Upper lobe of right lung (tissue), 1 donor: Measurements from ENCODE around the gene SNX30. TPM values are rescaled to one million over a fixed set of nuclear protein-coding genes. Genes with fewer than 3 reads are reported as not detected.

ENCODE experiments used
- ATAC-seq: fragments of 200-7000 bp; cut with Tn5 transposase; one replicate; pipeline ENCODE4 v1.9.1; 2020; ENCODE audit warnings: mild to moderate bottlenecking, moderate library complexity
- DNase-seq: peaks from one replicate; pipeline ENCODE4 v3.0.0-alpha.2; 2020
- H3K27ac ChIP-seq: fragments of 200-600 bp; one replicate; pipeline ENCODE4 v1.8.0; 2022
- H3K27me3 ChIP-seq: fragments of 200-600 bp; one replicate; pipeline ENCODE4 v1.8.0; 2022; ENCODE audit warnings: mild to moderate bottlenecking
- H3K36me3 ChIP-seq: fragments of 200-600 bp; one replicate; pipeline ENCODE4 v1.8.0; 2022
- H3K4me1 ChIP-seq: fragments of 200-600 bp; one replicate; pipeline ENCODE4 v1.8.0; 2022
- H3K4me3 ChIP-seq: fragments of 200-600 bp; one replicate; pipeline ENCODE4 v1.8.0; 2022; ENCODE audit warnings: mild to moderate bottlenecking
- H3K9me3 ChIP-seq: fragments of 200-600 bp; one replicate; pipeline ENCODE4 v1.8.0; 2022
- intact Hi-C: fragments of 100-400 bp; cut with DNase I; formaldehyde crosslinking; loops from one replicate; pipeline ENCODE4 v1.11.0; 2022
- total RNA-seq: library from RNA; stranded (reverse); fragmentation: NEBNext Ultra II Directional; extraction: Animal tissue kit (Norgen Biotek cat#: 25700); gene quantifications from one replicate; pipeline ENCODE4 v1.2.1, GENCODE V29; 2021
- TF ChIP-seq, protein P1 (sequence below): fragments of 200-600 bp; IDR thresholded peaks from one replicate; pipeline ENCODE4 v1.8.0; 2022; ENCODE audit warnings: antibody characterized with exemption
- donor health status: DM: no; HTN: yes; CAD: no; lungs with severe emphysema.

SNX30 gene
- total RNA-seq, 1 donor from 2014 or later, result 76.3 TPM

DNA sequence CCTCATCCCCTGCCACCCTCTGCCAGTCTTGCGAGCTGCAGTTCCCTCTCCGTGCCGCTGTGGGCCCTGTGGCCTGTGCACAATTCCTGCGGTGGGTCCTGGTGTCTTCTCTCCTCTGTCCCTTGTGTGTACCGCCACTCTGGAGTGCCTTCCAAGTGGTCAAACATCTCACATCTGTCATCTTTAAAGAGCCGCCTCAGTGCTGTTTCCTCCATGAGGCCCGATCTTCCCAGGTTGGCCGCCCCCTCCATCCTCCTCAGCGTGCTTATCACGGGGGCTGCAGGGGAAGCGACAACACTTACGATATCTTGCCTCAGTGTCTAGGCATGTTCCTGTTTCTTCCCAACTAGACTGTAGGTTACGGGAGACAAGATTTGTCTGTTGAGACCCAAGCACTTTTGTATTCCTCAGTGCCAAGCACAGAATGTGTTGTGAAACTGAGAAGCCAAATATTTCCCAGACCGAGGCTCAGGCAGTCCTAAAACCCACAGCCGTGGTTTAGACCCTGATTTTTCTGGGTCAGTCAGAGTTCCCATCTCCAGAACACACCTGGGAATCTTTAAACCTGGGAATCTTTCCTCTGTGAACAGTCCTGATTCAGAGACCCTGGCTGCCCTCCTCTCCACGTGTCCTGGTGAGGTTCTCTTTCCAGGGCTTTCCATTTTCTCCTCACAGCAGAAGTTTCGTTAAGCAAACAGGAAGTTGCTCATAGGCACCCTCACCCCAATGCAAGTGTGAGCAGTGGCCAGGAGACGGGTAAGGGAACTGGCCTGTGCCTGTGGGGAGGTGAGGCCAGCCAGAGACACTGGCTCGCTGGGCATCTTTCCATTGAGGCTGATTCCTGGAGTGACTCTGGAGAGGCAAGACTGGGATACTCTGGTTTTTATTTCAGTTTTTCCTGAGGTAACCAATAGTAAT, 111.3 kb downstream of the SNX30 start:
- peak; percentile 72 for DNase-seq

DNA sequence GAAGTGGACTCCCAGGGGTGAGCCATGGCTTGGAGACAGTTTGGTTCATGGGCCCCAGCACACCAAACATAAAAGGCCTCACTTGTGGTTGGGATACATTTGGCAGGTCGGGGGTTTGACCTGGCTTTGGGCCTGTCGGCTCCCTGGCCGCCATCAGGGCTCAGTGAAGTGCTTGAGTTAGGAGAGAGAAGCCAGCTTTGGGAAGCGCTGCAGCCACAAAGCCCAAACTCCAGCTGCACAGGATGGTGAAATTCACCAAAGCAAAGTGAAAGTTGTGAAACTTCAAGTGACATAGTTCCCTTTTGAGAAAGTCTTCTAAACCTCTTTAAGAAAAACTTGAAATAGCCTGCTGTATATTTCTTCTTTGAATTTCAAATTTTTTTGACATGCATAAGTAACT, 112.7 kb downstream of the SNX30 start:
- DNase-seq, result peak; percentile 72
- peak; percentile 37 for ATAC-seq
- TF ChIP-seq, protein P1, sequence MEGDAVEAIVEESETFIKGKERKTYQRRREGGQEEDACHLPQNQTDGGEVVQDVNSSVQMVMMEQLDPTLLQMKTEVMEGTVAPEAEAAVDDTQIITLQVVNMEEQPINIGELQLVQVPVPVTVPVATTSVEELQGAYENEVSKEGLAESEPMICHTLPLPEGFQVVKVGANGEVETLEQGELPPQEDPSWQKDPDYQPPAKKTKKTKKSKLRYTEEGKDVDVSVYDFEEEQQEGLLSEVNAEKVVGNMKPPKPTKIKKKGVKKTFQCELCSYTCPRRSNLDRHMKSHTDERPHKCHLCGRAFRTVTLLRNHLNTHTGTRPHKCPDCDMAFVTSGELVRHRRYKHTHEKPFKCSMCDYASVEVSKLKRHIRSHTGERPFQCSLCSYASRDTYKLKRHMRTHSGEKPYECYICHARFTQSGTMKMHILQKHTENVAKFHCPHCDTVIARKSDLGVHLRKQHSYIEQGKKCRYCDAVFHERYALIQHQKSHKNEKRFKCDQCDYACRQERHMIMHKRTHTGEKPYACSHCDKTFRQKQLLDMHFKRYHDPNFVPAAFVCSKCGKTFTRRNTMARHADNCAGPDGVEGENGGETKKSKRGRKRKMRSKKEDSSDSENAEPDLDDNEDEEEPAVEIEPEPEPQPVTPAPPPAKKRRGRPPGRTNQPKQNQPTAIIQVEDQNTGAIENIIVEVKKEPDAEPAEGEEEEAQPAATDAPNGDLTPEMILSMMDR, result no peak
- Histone ChIP-seq H3K4me1 (peaks cover 51% of the 10 kb centered on the region), H3K27me3 (no peaks in the 10 kb centered on the region), H3K36me3 (peaks cover 2% of the 10 kb centered on the region), H3K9me3 (no peaks in the 10 kb centered on the region), H3K27ac (peak overlapping the region; percentile 82), H3K4me3 (no peak overlapping the region)
- intact Hi-C loops, result no loop called here

More for the DNA sequence above, 111.3 kb downstream of the SNX30 start:
- peak; percentile 62 for ATAC-seq
- H3K4me1 ChIP-seq, result peaks cover 52% of the 10 kb centered on the region
- H3K4me3 ChIP-seq, result peak overlapping the region; percentile 1
- intact Hi-C loops, result no loop called here
- H3K9me3 ChIP-seq, result no peaks in the 10 kb centered on the region
- H3K27me3 ChIP-seq, result no peaks in the 10 kb centered on the region
- H3K27ac ChIP-seq, result peak overlapping the region; percentile 82
- no peaks in the 10 kb centered on the region for H3K36me3 ChIP-seq
- TF ChIP-seq, protein P1, result no peak

DNA sequence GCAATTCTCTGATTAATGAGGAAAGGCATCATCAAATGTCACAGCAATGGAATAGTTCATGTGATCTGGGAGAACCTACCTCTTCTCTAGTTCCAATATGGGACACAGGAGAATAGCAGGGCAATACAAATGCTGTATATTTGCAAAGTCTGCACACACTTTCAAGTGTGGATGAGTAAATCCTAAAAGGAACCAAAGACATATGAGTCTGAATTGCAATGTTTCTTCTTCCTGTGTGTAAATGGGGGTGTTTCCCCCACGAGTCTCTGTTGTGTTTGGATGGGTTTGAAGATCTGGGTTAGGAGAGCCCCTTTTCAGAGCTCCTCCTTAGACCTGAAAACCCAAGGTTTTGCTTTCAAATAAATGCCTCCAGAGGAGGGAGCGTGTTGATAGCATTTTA, 113.2 kb downstream of the SNX30 start:
- TF ChIP-seq, protein P1, result no peak
- peak overlapping the region; percentile 82 for H3K27ac ChIP-seq
- no peaks in the 10 kb centered on the region for H3K27me3 ChIP-seq
- ATAC-seq (no peak), DNase-seq (no peak)
- intact Hi-C loops, result no loop called here
- peaks cover 8% of the 10 kb centered on the region for H3K36me3 ChIP-seq
- no peaks in the 10 kb centered on the region for H3K9me3 ChIP-seq
- peaks cover 51% of the 10 kb centered on the region for H3K4me1 ChIP-seq
- H3K4me3 ChIP-seq, result no peak overlapping the region

DNA sequence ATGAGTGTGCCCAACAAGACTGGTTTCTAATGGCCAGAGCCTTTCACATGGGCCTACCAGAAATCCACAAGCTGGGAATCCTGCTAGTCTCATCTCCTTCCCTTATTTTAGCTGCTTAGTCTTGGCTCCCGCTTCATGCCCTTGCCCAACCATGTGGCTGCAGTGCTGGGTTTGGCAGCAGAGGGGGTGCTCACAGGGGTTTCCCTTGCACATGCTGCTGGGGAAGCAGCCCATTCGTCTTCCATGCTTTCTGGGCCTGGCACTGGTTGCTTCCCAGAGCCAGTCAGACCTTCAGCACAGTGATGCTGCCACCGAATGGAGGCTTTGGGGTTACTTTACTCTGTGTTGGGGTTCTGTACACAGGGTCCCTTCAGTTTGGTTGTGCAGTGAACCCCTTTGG, 113.8 kb downstream of the SNX30 start:
- Histone ChIP-seq H3K36me3 (peaks cover 11% of the 10 kb centered on the region), H3K4me1 (peaks cover 54% of the 10 kb centered on the region), H3K9me3 (no peaks in the 10 kb centered on the region), H3K4me3 (no peak overlapping the region), H3K27ac (peak overlapping the region; percentile 82), H3K27me3 (no peaks in the 10 kb centered on the region)
- TF ChIP-seq, protein P1, result no peak
- intact Hi-C loops, result no loop called here
- no peak for ATAC-seq
- DNase-seq, result no peak

DNA sequence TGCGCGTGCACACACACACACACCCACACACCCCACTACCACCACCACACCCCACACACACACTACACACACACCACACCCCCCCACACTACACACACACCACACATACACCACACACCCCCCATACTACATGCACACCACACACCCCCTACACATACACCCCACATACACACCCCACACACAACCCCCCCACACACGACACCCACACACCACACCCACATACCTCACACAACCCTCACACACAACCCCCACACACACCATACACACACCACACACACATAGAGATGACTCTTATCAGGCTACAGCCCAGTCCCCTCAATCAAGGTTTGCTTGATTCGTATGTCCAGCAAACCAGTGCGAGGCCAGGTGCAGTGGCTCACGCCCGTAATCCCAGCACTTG, 114.4 kb downstream of the SNX30 start:
- Histone ChIP-seq H3K4me3 (no peak overlapping the region), H3K4me1 (peaks cover 54% of the 10 kb centered on the region), H3K27me3 (no peaks in the 10 kb centered on the region), H3K27ac (no peak overlapping the region), H3K36me3 (peaks cover 15% of the 10 kb centered on the region), H3K9me3 (no peaks in the 10 kb centered on the region)
- TF ChIP-seq, protein P1, result no peak
- intact Hi-C loops, result no loop called here
- no peak for DNase-seq
- ATAC-seq, result no peak
